Subcutaneous abdominal adipose tissue (tissue), 5 donors: ENCODE data around the gene ZNRF1.

Source experiments
- H3K27ac ChIP-seq: one replicate; pipeline ENCODE4 v1.7.0; 2013; ENCODE audit warnings: low read depth, mild to moderate bottlenecking, inconsistent platforms, low read length, moderate library complexity
- H3K27me3 ChIP-seq, 5 donors: one replicate each; pipeline ENCODE4 v1.7.0; 2013; ENCODE audit warnings: low read length in 5 of 5, inconsistent platforms in 1 of 5; ENCODE audit not compliant: control insufficient read depth in 5 of 5, insufficient read depth in 4 of 5
- H3K36me3 ChIP-seq, 5 donors: one replicate each; pipeline ENCODE4 v1.7.0; 2013; ENCODE audit warnings: low read length in 5 of 5; ENCODE audit not compliant: control insufficient read depth in 5 of 5, insufficient read depth in 5 of 5
- H3K4me1 ChIP-seq, 5 donors: one replicate each; pipeline ENCODE4 v1.7.0; 2013; ENCODE audit warnings: low read length in 5 of 5, mild to moderate bottlenecking in 3 of 5, moderate library complexity in 1 of 5; ENCODE audit not compliant: control insufficient read depth in 5 of 5, insufficient read depth in 5 of 5
- H3K4me3 ChIP-seq, 5 donors: one replicate each; pipeline ENCODE4 v1.7.0; 2013; ENCODE audit warnings: low read length in 5 of 5, low read depth in 1 of 5
- H3K9ac ChIP-seq, 5 donors: one replicate each; pipeline ENCODE4 v1.7.0; 2013; ENCODE audit warnings: low read length in 5 of 5, mild to moderate bottlenecking in 4 of 5, moderate library complexity in 3 of 5
- H3K9me3 ChIP-seq, 5 donors: one replicate each; pipeline ENCODE4 v1.7.0; 2013; ENCODE audit warnings: low read length in 5 of 5; ENCODE audit not compliant: control insufficient read depth in 5 of 5
- donor health status: healthy.
- donor health status: healthy.
- donor health status: healthy.
- donor health status: healthy.
- donor health status: healthy.

Gene ZNRF1

DNA sequence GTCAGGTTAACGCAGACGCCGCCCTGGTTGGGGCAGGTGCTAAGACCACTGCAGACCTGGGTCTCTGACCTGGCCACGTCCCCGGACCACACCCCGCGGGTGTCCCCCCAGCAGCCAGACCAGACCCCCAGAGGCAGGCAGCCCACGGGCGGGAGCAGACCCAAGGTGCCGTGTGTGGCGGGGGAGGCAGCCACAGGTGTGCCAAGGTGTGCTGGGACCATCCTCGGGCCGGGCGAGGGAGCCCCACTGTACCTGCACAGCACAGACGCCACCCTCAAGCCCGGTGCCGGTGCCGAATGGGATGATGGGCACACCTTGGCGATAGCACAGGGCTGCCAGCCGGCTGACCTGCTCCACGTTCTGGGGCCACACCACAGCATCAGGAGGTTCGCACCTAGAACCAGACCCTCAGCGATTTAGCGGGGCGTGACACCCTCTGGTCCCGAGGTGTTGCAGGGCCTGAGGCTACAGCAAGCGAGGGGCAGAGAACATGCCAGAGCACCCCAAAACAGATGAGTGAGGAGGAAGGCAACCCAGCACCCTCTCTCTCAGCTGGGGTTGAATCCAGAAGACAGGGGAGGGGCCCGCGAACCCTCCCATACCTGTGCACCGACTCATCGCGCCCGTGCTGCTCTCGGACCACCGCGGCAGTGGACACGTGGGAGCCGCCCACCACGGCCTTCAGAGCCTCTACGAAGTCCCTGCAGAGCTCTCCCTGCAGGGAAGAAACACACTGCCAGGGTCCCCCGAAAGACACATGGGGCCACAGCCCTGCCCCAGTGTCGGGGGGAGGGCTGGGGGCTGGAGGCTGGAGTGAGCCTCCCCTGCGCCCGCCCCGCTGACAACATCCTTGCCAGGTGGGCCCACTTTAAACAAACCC is 116.4 kb downstream of the ZNRF1 start:
- Histone ChIP-seq H3K27me3 (peaks cover 0 to 3% (median 0%) of the 10 kb centered on the region in 5 donors), H3K9ac (peak overlapping the region in 2 of 5 donors; percentile 6 to 26), H3K4me3 (peak overlapping the region in 1 of 5 donors; percentile 84), H3K27ac (peak overlapping the region; percentile 10), H3K4me1 (peaks cover 3 to 66% (median 50%) of the 10 kb centered on the region in 5 donors), H3K36me3 (peaks cover 0 to 6% (median 0%) of the 10 kb centered on the region in 5 donors), H3K9me3 (no peaks in the 10 kb centered on the region)

DNA sequence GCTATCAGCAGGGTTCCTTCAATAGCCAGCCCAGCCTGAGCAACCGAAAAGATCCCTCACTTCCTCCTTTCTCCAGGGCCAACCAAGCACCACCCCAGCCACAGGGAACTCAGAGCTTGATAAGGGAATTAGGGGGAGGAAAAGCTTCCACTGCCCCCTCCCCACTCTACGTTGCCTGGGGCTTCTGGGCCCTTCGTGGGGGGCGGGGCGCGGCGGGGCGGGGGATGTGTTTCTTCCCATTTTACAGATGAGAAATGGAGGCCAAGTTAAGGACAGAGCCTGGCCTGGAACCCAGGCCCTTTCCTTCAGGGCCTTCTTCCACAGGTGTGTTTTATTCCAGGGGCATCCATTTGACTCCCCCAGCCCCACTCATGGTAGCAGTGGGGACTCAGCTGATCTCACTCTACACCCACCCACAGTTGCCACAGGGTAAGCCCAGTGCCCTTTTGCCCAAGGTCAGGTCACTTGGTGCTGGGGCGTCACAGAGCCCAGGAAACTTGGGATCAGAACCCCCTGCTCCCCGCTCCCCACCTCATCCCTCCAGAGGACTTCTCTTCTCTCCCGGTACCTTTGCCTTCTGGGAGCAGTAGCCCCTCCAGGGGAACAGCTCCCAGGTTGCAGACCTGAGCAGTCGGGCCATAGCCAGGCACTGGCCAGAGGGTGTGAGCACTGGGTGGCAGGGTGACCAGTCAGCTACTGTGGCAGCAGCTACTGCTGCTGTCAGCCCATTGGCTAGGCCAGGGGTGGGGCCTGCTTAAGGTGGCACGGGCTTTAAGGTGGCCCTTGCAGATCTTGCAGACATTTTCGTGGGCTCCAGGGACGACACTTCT is 117.5 kb downstream of the ZNRF1 start, which contains the start of gene LDHD:
LDHD (minus strand) TSS at position 700 of the 830 bp plus-strand sequence; CDS start at position 640, 60 bp downstream.
- peaks cover 2 to 55% (median 39%) of the 10 kb centered on the region in 5 donors for H3K4me1 ChIP-seq
- peak within 1 kb of the TSS; percentile 56 to 82 (median 64) for H3K9ac ChIP-seq
- H3K27me3 ChIP-seq, result peaks cover 0 to 3% (median 0%) of the 10 kb centered on the region in 5 donors
- H3K36me3 ChIP-seq, result peaks cover 0 to 6% (median 0%) of the 10 kb centered on the region in 5 donors
- peak within 1 kb of the TSS; percentile 51 to 90 (median 84) for H3K4me3 ChIP-seq
- no peaks in the 10 kb centered on the region for H3K9me3 ChIP-seq
- H3K27ac ChIP-seq, result peak within 1 kb of the TSS; percentile 41

DNA sequence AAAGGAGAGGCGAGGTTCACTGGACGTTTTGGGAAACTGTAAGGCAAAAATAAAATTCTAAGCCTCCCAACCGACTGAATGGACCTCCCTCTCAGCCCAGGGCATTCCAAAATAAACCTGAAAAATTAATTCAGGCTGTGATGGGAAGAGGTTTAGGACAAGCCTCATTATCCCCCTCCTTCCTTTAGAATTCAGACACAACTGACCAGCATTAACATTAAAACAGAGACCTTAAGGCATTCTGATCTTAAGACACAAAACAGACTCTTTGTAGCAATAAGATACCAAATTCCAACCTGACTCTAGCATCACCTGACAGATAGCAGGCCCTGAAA is 118.1 kb downstream of the ZNRF1 start:
- no peak overlapping the region for H3K27ac ChIP-seq
- H3K27me3 ChIP-seq, result peaks cover 0 to 3% (median 0%) of the 10 kb centered on the region in 5 donors
- peaks cover 0 to 6% (median 0%) of the 10 kb centered on the region in 5 donors for H3K36me3 ChIP-seq
- H3K9ac ChIP-seq, result peak overlapping the region in 2 of 5 donors; percentile 59 to 64
- H3K4me1 ChIP-seq, result peaks cover 2 to 50% (median 33%) of the 10 kb centered on the region in 5 donors
- peaks cover 0 to 5% (median 2%) of the 10 kb centered on the region in 5 donors for H3K9me3 ChIP-seq
- H3K4me3 ChIP-seq, result peak overlapping the region in 4 of 5 donors; percentile 51 to 90 (median 78)

DNA sequence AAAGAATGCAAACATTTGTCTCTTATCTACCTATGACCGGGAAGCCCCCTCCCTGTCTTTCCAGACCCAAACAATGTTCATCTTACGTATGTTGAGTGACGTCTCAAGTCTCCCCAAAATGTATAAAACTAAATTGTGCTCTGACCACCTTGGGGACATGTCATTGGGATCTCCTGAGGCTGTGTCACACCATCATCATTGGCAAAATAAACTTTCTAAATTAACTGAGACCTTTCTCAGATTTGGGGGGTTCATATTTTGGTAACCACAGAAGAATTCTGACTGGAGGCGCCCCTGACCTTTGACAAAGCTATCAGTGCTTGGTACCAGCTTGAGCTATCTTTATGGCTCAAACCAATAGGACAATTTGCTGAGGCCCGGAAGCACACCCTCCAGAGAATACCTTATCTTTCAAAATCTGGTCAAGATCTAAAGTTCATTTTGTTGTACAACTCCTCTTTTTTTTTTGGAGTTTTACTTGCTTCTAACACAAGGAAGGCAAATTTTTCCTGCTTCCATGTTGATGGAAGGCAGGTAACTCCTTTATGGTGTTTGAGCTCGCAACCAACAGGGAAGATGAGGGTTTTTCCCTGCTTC is 120.2 kb downstream of the ZNRF1 start:
- Histone ChIP-seq H3K9me3 (peaks cover 0 to 11% (median 6%) of the 10 kb centered on the region in 5 donors), H3K36me3 (no peaks in the 10 kb centered on the region), H3K9ac (no peak overlapping the region), H3K27me3 (no peaks in the 10 kb centered on the region), H3K27ac (no peak overlapping the region), H3K4me3 (no peak overlapping the region), H3K4me1 (peaks cover 0 to 29% (median 22%) of the 10 kb centered on the region in 5 donors)

DNA sequence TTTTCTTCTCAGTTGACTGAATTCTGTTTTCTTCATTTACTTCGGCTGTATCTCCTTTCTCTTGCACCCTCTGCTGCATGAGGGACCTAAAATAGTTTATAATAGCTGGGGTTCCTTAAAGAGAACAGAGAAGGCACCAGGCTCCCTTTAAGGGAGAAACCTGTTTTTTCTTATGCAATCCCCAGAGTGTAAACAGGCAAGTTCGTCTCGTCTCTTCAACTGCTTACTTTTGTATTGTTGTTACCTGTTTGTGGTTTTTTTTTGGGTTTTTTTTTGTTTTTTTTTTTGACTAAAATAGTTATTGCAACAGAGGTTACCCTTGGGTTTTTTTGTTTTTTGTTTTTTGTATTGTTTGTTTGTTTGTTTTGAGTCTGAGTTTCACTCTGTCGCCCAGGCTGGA is 121.4 kb downstream of the ZNRF1 start:
- Histone ChIP-seq H3K4me1 (peaks cover 0 to 17% (median 14%) of the 10 kb centered on the region in 5 donors), H3K9me3 (peaks cover 0 to 11% (median 6%) of the 10 kb centered on the region in 5 donors), H3K27ac (no peak overlapping the region), H3K27me3 (no peaks in the 10 kb centered on the region), H3K9ac (no peak overlapping the region), H3K4me3 (no peak overlapping the region), H3K36me3 (no peaks in the 10 kb centered on the region)

DNA sequence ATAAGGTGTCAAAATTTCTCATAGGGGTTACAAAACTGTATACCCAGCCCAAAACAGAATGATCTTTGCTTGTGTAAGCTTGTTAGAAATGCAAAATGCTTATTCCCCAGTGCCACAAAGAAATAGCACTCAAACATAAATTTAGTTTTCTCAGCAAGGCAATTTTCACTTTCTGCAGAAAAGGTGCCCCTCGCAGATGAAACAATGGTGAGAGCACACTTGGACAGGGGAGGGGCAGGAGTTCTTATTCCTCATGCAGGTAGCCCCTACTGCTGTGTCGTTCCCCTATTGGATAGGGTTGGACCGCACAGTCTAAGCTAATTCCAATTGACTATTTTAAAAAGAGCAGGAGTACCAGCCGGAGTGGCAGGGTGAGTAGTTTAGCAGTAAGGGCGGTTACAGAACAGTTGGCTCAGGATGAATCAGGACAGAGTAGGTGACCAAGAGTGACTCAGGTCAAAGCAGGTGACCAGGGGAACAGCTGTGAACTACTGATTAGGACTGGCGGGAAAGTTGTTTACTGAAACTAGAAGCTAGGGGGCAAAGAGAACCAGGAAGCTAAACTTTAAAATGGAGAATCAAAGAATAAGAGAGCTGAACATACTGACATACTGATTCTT is 123.2 kb downstream of the ZNRF1 start:
- Histone ChIP-seq H3K27me3 (no peaks in the 10 kb centered on the region), H3K4me1 (peaks cover 0 to under 1% (median 0%) of the 10 kb centered on the region in 5 donors), H3K27ac (no peak overlapping the region), H3K9me3 (peaks cover 0 to 11% (median 6%) of the 10 kb centered on the region in 5 donors), H3K36me3 (no peaks in the 10 kb centered on the region), H3K4me3 (no peak overlapping the region), H3K9ac (no peak overlapping the region)

DNA sequence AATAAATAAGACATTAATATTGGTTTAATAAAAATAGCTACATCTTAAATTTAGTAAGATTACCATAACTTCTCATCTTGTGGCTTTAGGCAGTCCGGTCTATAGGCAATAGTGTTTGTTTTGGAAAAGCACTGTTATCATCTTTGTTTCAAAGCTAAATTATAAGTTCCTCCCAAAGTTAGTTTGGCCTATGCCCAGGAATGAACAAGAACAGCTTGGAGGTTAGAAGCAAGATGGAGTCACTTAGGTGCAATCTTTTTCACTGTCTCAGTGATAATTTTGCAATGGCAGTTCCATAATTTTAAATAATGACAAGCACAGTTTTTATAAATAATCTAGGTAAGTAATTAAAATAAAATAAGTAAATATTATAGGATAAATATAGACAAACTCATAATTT is 123.8 kb downstream of the ZNRF1 start:
- Histone ChIP-seq H3K4me1 (no peaks in the 10 kb centered on the region), H3K27me3 (no peaks in the 10 kb centered on the region), H3K4me3 (no peak overlapping the region), H3K9ac (no peak overlapping the region), H3K9me3 (peaks cover 0 to 15% (median 6%) of the 10 kb centered on the region in 5 donors), H3K27ac (no peak overlapping the region), H3K36me3 (no peaks in the 10 kb centered on the region)

DNA sequence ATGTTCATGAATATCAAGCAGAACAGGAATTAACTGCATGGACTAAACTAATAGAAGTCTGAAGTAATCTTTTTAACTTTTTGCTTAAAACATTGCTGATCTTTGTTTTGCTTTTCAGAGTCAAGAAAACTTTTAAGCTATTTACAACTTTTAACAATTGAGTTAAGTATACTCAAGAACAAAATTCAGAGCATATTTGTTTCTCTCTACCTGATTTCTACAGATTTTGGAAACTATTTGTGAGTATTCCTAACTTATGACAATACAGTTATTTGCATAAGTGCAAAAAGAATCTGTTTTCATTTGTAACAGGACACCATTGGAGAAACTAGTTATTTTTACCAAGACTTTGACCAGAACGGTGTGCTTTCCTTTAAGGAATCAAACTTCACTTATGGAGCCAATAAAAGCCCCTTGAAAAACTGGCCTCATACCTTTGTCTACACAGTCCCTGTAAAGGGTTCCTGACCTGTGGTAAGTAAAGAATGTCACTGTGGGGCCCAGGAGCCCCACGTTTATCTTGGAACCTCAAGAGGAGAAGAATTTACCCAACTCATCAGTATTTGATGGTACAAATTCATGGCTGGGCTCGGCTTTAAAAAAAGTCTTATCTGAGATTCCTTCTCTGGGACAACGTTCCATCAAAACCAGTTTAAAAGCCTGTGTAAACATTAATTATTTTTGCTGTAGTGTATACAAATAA is 129.0 kb downstream of the ZNRF1 start:
- Histone ChIP-seq H3K4me1 (no peaks in the 10 kb centered on the region), H3K4me3 (no peak overlapping the region), H3K9ac (no peak overlapping the region), H3K9me3 (peaks cover 0 to 4% (median 0%) of the 10 kb centered on the region in 5 donors), H3K36me3 (no peaks in the 10 kb centered on the region), H3K27ac (no peak overlapping the region), H3K27me3 (peaks cover 0 to 2% (median 0%) of the 10 kb centered on the region in 5 donors)
